ENCODE results near the gene BCLAF1. TPM values are rescaled to one million over a fixed set of nuclear protein-coding genes. Genes with fewer than 3 reads are reported as not detected.

BCLAF1 gene
- total RNA-seq, 4 donors from 2014 or later: 108 to 252 (median 151) TPM

- no peaks in the 10 kb centered on the region for H3K27me3 ChIP-seq
- 72 to 75% methylated on average over 8 of the region's 8 CpGs for WGBS, 2 donors
- no peak for DNase-seq (ENCODE audit: low spot score in 2 of 2)
- no peak overlapping the region for H3K4me3 ChIP-seq
- no peak for TF ChIP-seq EP300 (IDR thresholded peaks at IDR 0.05)
- no peak for TF ChIP-seq POLR2A (IDR thresholded peaks at IDR 0.05)
- TF ChIP-seq, protein P1, sequence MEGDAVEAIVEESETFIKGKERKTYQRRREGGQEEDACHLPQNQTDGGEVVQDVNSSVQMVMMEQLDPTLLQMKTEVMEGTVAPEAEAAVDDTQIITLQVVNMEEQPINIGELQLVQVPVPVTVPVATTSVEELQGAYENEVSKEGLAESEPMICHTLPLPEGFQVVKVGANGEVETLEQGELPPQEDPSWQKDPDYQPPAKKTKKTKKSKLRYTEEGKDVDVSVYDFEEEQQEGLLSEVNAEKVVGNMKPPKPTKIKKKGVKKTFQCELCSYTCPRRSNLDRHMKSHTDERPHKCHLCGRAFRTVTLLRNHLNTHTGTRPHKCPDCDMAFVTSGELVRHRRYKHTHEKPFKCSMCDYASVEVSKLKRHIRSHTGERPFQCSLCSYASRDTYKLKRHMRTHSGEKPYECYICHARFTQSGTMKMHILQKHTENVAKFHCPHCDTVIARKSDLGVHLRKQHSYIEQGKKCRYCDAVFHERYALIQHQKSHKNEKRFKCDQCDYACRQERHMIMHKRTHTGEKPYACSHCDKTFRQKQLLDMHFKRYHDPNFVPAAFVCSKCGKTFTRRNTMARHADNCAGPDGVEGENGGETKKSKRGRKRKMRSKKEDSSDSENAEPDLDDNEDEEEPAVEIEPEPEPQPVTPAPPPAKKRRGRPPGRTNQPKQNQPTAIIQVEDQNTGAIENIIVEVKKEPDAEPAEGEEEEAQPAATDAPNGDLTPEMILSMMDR (IDR thresholded peaks at IDR 0.05): no peak
- H3K36me3 ChIP-seq: no peaks in the 10 kb centered on the region
- H3K4me1 ChIP-seq: peaks cover 0 to 11% (median 0%) of the 10 kb centered on the region in 4 donors
- H3K27ac ChIP-seq: no peak overlapping the region
- H3K9me3 ChIP-seq: no peaks in the 10 kb centered on the region
Observed at GRCh38 chr6:136326038-136326553, 36.5 kb upstream of the BCLAF1 start.

- Histone ChIP-seq H3K36me3 (no peaks in the 10 kb centered on the region), H3K4me3 (no peak overlapping the region), H3K4me1 (peaks cover 0 to 11% (median 0%) of the 10 kb centered on the region in 4 donors), H3K27ac (no peak overlapping the region), H3K27me3 (no peaks in the 10 kb centered on the region), H3K9me3 (no peaks in the 10 kb centered on the region)
- TF ChIP-seq, protein P1 (IDR thresholded peaks at IDR 0.05): no peak
- no peak for TF ChIP-seq EP300 (IDR thresholded peaks at IDR 0.05)
- TF ChIP-seq POLR2A (IDR thresholded peaks at IDR 0.05): no peak
- WGBS, 2 donors: 65 to 69% methylated on average over 10 of the region's 10 CpGs
- no peak for DNase-seq (ENCODE audit: low spot score in 2 of 2)
Observed at GRCh38 chr6:136324686-136325380, 35.2 kb upstream of the BCLAF1 start.

GRCh38 chr6:136323431-136324112 is 33.9 kb upstream of the BCLAF1 start:
- TF ChIP-seq, protein P1 (IDR thresholded peaks at IDR 0.05): no peak
- no peak for TF ChIP-seq EP300 (IDR thresholded peaks at IDR 0.05)
- no peak for TF ChIP-seq POLR2A (IDR thresholded peaks at IDR 0.05)
- H3K4me3 ChIP-seq: no peak overlapping the region
- WGBS, 2 donors: 76 to 78% methylated on average over 10 of the region's 10 CpGs
- H3K27me3 ChIP-seq: no peaks in the 10 kb centered on the region
- no peak overlapping the region for H3K27ac ChIP-seq
- DNase-seq (ENCODE audit: low spot score in 2 of 2): no peak
- no peaks in the 10 kb centered on the region for H3K9me3 ChIP-seq
- no peaks in the 10 kb centered on the region for H3K36me3 ChIP-seq
- H3K4me1 ChIP-seq: peaks cover 0 to 11% (median 0%) of the 10 kb centered on the region in 4 donors

DNA sequence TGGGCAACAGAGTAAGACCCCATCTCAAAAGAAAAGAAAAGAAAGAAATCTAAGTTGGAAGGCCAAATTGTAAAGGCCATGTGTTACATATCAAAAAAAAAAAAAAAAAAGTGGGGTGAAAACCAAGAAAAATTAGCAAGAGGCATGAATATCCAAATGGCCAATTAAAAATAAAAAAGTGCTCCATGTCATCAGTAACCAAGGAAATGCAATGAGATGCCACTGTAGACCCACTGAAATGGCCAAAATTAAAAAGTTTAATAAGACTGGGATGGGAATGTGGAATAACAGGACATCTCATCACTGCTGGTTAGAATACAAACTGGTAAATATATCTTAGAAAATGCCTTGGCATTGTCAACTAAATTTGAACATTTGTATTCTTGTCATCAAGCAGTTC is 30.1 kb upstream of the BCLAF1 start:
- no peak for DNase-seq (ENCODE audit: low spot score in 2 of 2)
- no peaks in the 10 kb centered on the region for H3K36me3 ChIP-seq
- peaks cover 0 to 3% (median 0%) of the 10 kb centered on the region in 4 donors for H3K4me1 ChIP-seq
- H3K4me3 ChIP-seq: no peak overlapping the region
- no peaks in the 10 kb centered on the region for H3K9me3 ChIP-seq
- no peak overlapping the region for H3K27ac ChIP-seq
- no peaks in the 10 kb centered on the region for H3K27me3 ChIP-seq
- TF ChIP-seq, protein P1 (IDR thresholded peaks at IDR 0.05): no peak

DNA sequence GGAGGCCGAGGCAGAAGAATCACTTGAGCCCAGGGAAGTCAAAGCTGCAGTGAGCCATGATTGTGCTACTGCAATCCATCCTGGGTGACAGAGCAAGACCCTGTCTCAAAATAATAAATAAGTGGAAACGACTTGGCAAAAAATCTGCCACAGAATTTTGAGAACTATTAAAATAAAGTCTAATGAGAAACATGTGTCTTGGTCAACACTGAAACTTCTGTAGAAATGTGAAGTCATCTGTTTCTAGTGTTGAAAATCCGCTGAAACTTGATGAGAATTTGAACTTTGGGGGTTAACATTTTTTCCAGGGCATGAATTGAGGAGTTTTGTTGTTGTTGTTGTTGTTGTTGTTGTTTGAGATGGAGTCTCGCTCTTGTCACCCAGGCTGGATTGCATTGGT is 29.0 kb upstream of the BCLAF1 start:
- no peak for DNase-seq (ENCODE audit: low spot score in 2 of 2)

More for the DNA sequence above, 29.0 kb upstream of the BCLAF1 start:
- 56 to 57% methylated on average over 4 of the region's 4 CpGs for WGBS, 2 donors
- Histone ChIP-seq H3K27me3 (no peaks in the 10 kb centered on the region), H3K4me1 (no peaks in the 10 kb centered on the region), H3K27ac (no peak overlapping the region), H3K9me3 (no peaks in the 10 kb centered on the region), H3K36me3 (no peaks in the 10 kb centered on the region), H3K4me3 (no peak overlapping the region)
- no peak for TF ChIP-seq POLR2A (IDR thresholded peaks at IDR 0.05)
- TF ChIP-seq, protein P1 (IDR thresholded peaks at IDR 0.05): no peak
- TF ChIP-seq EP300 (IDR thresholded peaks at IDR 0.05): no peak

All from tibial nerve (tissue), 4 donors.